Measurements from ENCODE around the gene SIL1. TPM values are rescaled to one million over a fixed set of nuclear protein-coding genes. Genes with fewer than 3 reads are reported as not detected.

The SIL1 gene
- total and polyA plus RNA-seq, 10 donors, result 23.4 to 42.3 (median 32.6) TPM

GRCh38 chr5:139027150-139027549 is 171.0 kb downstream of the SIL1 start:
- Histone ChIP-seq H3K9me3 (peaks cover 0 to under 1% (median 0%) of the 10 kb centered on the region in 8 donors), H3K27me3 (replicated peaks in 1 of 7) (no peaks in the 10 kb centered on the region), H3K4me3 (no peak overlapping the region), H3K36me3 (peaks cover 0 to 45% (median 2%) of the 10 kb centered on the region in 6 donors), H3K4me1 (peaks cover 0 to 3% (median 0%) of the 10 kb centered on the region in 6 donors), H3K27ac (no peak overlapping the region)
- intact Hi-C loops (cut with DNase I; ENCODE audit: low total_unique reads), result no loop called here
- DNase-seq, result no peak
- no peak for TF ChIP-seq CTCF (IDR thresholded peaks at IDR 0.05 in 8 of 11, conservative IDR thresholded peaks at IDR 0.05 in 3 of 11)
- TF ChIP-seq POLR2A (IDR thresholded peaks at IDR 0.05), result no peak
- no peak for TF ChIP-seq POLR2AphosphoS5 (IDR thresholded peaks at IDR 0.05)
- WGBS, 5 donors, result 71 to 93% (median 77%) methylated on average over 2 of the region's 2 CpGs

DNA sequence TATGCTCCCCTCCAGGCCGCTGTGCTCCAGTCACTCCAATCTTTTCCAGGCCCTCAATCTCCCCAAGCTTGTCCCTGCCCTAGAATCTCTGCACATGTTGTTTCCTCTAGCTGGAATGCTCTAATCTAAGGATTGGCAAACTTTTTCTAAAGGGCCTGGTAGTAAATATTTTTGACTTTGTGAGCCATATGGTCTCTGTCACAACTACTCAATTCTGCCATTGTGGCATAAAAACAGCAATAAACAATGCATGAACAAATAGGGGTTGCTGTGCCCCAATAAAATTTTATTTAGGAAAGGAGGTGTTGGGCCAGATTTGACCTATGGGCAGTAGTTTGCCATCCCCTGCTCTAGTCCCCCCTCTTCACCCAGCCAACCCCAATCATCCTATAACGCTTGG is 172.5 kb downstream of the SIL1 start:
- Histone ChIP-seq H3K36me3 (peaks cover 0 to 57% (median 5%) of the 10 kb centered on the region in 6 donors), H3K27ac (no peak overlapping the region), H3K4me1 (peaks cover 0 to 3% (median 0%) of the 10 kb centered on the region in 6 donors), H3K27me3 (replicated peaks in 1 of 7) (no peaks in the 10 kb centered on the region), H3K9me3 (no peaks in the 10 kb centered on the region), H3K4me3 (no peak overlapping the region)
- DNase-seq, result no peak
- WGBS, 5 donors, result 50 to 100% (median 73%) methylated on average over 2 of the region's 2 CpGs
- intact Hi-C loops (cut with DNase I; ENCODE audit: low total_unique reads), result no loop called here
- TF ChIP-seq CTCF (IDR thresholded peaks at IDR 0.05 in 8 of 11, conservative IDR thresholded peaks at IDR 0.05 in 3 of 11) (no peak), POLR2AphosphoS5 (IDR thresholded peaks at IDR 0.05) (no peak), POLR2A (IDR thresholded peaks at IDR 0.05) (no peak)

- Histone ChIP-seq H3K9me3 (no peaks in the 10 kb centered on the region), H3K27ac (no peak overlapping the region), H3K4me1 (peaks cover 0 to 3% (median 0%) of the 10 kb centered on the region in 6 donors), H3K4me3 (no peak overlapping the region), H3K27me3 (replicated peaks in 1 of 7) (no peaks in the 10 kb centered on the region), H3K36me3 (peaks cover 0 to 81% (median 12%) of the 10 kb centered on the region in 6 donors)
- 52 to 60% (median 59%) methylated on average over 8 of the region's 8 CpGs for WGBS, 5 donors
- DNase-seq, result no peak
- intact Hi-C loops (cut with DNase I; ENCODE audit: low total_unique reads), result no loop called here
- TF ChIP-seq POLR2AphosphoS5 (IDR thresholded peaks at IDR 0.05), result no peak
- no peak for TF ChIP-seq POLR2A (IDR thresholded peaks at IDR 0.05)
- TF ChIP-seq CTCF (IDR thresholded peaks at IDR 0.05 in 8 of 11, conservative IDR thresholded peaks at IDR 0.05 in 3 of 11), result no peak
Observed at GRCh38 chr5:139023286-139023685, 174.9 kb downstream of the SIL1 start.

- TF ChIP-seq CTCF (IDR thresholded peaks at IDR 0.05 in 8 of 11, conservative IDR thresholded peaks at IDR 0.05 in 3 of 11) (no peak), POLR2AphosphoS5 (IDR thresholded peaks at IDR 0.05) (no peak), POLR2A (IDR thresholded peaks at IDR 0.05) (no peak)
- H3K9me3 ChIP-seq, result no peaks in the 10 kb centered on the region
- H3K4me1 ChIP-seq, result peaks cover 0 to 3% (median 0%) of the 10 kb centered on the region in 6 donors
- H3K27me3 ChIP-seq (replicated peaks in 1 of 7), result no peaks in the 10 kb centered on the region
- 88 to 100% (median 97%) methylated on average over 1 of the region's 1 CpG for WGBS, 5 donors
- peak overlapping the region in 1 of 8 donors; percentile 18 for H3K27ac ChIP-seq
- H3K36me3 ChIP-seq, result peaks cover 0 to 89% (median 12%) of the 10 kb centered on the region in 6 donors
- intact Hi-C loops (cut with DNase I; ENCODE audit: low total_unique reads), result no loop called here
- H3K4me3 ChIP-seq, result no peak overlapping the region
- no peak for DNase-seq
Observed at GRCh38 chr5:139022528-139022927, 175.6 kb downstream of the SIL1 start.

Data from spleen (tissue), 11 donors.